Calu3 (cell line): ENCODE measurements around the gene XCR1. TPM values are rescaled to one million over a fixed set of nuclear protein-coding genes. Genes with fewer than 3 reads are reported as not detected.
"Not testable (repeated sequence)": the region's sequence is repeated elsewhere in the genome, so short reads cannot be mapped to it uniquely, and the experiment has no call there.

Source experiments
- BruUV-seq: library from RNA; stranded (reverse); fragments of 400-500 nt; replicated peaks from 2 replicates; lab custom pipeline; 2021; lab: Mats Ljungman, UMichigan
- CTCF ChIA-PET: fragments of 300-600 bp; sonication (Branson Sonifier 250); formaldehyde crosslinking; loops from one replicate; lab custom pipeline; 2022; ENCODE audit warnings: antibody characterized with exemption; lab: Charles Lee
- DNase-seq: peaks from one replicate; pipeline ENCODE4 v3.0.0; 2022
- H3K27ac Mint-ChIP-seq: one replicate; pipeline ENCODE4 v1.8.0; 2022; ENCODE audit warnings: mixed read lengths; ENCODE audit not compliant: unreplicated experiment
- H3K27me3 Mint-ChIP-seq: one replicate; pipeline ENCODE4 v1.8.0; 2022; ENCODE audit warnings: mixed read lengths; ENCODE audit not compliant: unreplicated experiment
- H3K36me3 Mint-ChIP-seq: one replicate; pipeline ENCODE4 v1.8.0; 2022; ENCODE audit warnings: mild to moderate bottlenecking, moderate library complexity, mixed read lengths; ENCODE audit not compliant: insufficient read depth, unreplicated experiment
- H3K4me1 Mint-ChIP-seq: one replicate; pipeline ENCODE4 v1.8.0; 2022; ENCODE audit warnings: mild to moderate bottlenecking, low read depth, mixed read lengths; ENCODE audit not compliant: unreplicated experiment
- H3K4me3 Mint-ChIP-seq: one replicate; pipeline ENCODE4 v1.8.0; 2022; ENCODE audit warnings: mild to moderate bottlenecking, low read depth, moderate library complexity, mixed read lengths; ENCODE audit not compliant: unreplicated experiment
- H3K9me3 Mint-ChIP-seq: one replicate; pipeline ENCODE4 v1.8.0; 2022; ENCODE audit warnings: low read depth, mixed read lengths; ENCODE audit not compliant: unreplicated experiment
- intact Hi-C: fragments of 100-400 bp; cut with micrococcal nuclease; formaldehyde crosslinking; loops from one replicate; pipeline ENCODE4 v1.10.0; 2022; ENCODE audit not compliant: unreplicated experiment
- total RNA-seq: library from RNA; stranded (reverse); gene quantifications from 2 replicates; pipeline ENCODE4 v1.2.3, GENCODE V29; 2022
- TF ChIP-seq, protein P1 (sequence below): fragments of 200-600 bp; IDR thresholded peaks from one replicate; pipeline ENCODE4 v1.8.0; 2022; ENCODE audit warnings: antibody characterized with exemption; ENCODE audit not compliant: unreplicated experiment

XCR1 gene
- total RNA-seq, 1 experiment from 2014 or later: not detected

DNA sequence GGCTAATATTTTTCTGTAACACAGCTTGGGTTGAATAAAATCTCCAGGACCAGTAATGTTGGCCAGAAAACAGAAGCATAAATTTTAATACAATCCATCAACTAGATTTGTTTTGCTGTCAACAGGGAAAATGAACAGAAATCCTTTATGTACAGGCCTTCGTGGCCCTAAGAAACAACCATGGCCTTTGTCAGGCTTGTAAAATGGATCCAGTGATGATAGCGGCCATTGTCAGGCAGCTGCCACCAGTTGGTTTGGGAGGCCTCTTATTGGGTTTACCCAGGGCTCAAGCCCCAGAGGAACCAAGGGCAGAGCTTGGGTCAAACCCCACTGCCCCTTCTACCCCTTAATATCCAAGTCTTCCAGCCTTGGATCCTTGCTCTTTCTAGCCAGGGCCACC is 26.1 kb downstream of the XCR1 start:
- H3K27ac Mint-ChIP-seq: no peak overlapping the region
- no TSS peak for BruUV-seq
- H3K36me3 Mint-ChIP-seq: no peaks in the 10 kb centered on the region
- no peak overlapping the region for H3K4me3 Mint-ChIP-seq
- TF ChIP-seq, protein P1, sequence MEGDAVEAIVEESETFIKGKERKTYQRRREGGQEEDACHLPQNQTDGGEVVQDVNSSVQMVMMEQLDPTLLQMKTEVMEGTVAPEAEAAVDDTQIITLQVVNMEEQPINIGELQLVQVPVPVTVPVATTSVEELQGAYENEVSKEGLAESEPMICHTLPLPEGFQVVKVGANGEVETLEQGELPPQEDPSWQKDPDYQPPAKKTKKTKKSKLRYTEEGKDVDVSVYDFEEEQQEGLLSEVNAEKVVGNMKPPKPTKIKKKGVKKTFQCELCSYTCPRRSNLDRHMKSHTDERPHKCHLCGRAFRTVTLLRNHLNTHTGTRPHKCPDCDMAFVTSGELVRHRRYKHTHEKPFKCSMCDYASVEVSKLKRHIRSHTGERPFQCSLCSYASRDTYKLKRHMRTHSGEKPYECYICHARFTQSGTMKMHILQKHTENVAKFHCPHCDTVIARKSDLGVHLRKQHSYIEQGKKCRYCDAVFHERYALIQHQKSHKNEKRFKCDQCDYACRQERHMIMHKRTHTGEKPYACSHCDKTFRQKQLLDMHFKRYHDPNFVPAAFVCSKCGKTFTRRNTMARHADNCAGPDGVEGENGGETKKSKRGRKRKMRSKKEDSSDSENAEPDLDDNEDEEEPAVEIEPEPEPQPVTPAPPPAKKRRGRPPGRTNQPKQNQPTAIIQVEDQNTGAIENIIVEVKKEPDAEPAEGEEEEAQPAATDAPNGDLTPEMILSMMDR: no peak
- CTCF ChIA-PET: no interaction called here
- no peaks in the 10 kb centered on the region for H3K9me3 Mint-ChIP-seq
- intact Hi-C loops: no loop called here
- peaks cover 44% of the 10 kb centered on the region for H3K27me3 Mint-ChIP-seq
- no peak for DNase-seq
- H3K4me1 Mint-ChIP-seq: no peaks in the 10 kb centered on the region

DNA sequence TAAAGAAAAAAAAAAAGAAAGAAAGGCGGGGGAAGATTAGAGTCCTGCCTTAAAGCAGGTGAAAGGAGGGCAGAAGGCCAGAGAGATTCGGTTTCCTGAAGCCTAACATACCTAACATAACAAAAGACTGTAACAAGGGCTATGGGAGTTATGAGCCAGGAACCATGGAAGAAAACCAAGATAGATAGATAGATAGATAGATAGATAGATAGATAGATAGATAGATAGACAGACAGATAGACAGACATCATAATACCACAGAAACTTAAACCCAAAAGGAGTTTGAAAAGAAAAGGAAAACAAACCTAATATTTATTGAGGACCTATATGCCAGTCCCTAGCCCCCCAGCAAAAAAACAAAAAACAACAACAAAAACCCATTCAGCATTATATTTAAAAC is 29.3 kb downstream of the XCR1 start:
- Mint-ChIP-seq H3K27me3 (peaks cover 38% of the 10 kb centered on the region), H3K27ac (no peak overlapping the region), H3K4me3 (no peak overlapping the region), H3K4me1 (no peaks in the 10 kb centered on the region), H3K36me3 (peaks cover 16% of the 10 kb centered on the region), H3K9me3 (no peaks in the 10 kb centered on the region)
- BruUV-seq: no TSS peak
- CTCF ChIA-PET: no interaction called here
- TF ChIP-seq, protein P1: no peak
- no peak for DNase-seq
- intact Hi-C loops: no loop called here

DNA sequence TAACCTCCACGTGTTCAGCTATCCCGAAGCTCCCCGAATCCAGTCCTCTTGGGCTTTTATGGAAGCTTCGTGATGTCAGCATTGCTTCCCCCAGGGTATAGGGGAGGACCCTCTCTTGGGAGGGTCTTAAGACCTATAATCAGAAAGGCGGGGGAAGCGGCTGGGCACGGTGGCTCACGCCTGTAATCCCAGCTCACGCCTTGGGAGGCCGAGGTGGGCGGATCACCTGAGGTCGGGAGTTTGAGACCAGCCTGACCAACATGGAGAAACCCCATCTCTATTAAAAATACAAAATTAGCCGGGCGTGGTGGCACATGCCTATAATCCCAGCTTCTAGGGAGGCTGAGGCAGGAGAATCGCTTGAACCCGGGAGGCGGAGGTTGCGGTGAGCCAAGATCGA is 29.8 kb downstream of the XCR1 start:
- intact Hi-C loops, BruUV-seq, H3K4me1 Mint-ChIP-seq, H3K9me3 Mint-ChIP-seq, CTCF ChIA-PET, H3K27ac Mint-ChIP-seq, H3K4me3 Mint-ChIP-seq, DNase-seq: not testable (repeated sequence)
- peaks cover 16% of the 10 kb centered on the region for H3K36me3 Mint-ChIP-seq
- H3K27me3 Mint-ChIP-seq: peaks cover 38% of the 10 kb centered on the region

DNA sequence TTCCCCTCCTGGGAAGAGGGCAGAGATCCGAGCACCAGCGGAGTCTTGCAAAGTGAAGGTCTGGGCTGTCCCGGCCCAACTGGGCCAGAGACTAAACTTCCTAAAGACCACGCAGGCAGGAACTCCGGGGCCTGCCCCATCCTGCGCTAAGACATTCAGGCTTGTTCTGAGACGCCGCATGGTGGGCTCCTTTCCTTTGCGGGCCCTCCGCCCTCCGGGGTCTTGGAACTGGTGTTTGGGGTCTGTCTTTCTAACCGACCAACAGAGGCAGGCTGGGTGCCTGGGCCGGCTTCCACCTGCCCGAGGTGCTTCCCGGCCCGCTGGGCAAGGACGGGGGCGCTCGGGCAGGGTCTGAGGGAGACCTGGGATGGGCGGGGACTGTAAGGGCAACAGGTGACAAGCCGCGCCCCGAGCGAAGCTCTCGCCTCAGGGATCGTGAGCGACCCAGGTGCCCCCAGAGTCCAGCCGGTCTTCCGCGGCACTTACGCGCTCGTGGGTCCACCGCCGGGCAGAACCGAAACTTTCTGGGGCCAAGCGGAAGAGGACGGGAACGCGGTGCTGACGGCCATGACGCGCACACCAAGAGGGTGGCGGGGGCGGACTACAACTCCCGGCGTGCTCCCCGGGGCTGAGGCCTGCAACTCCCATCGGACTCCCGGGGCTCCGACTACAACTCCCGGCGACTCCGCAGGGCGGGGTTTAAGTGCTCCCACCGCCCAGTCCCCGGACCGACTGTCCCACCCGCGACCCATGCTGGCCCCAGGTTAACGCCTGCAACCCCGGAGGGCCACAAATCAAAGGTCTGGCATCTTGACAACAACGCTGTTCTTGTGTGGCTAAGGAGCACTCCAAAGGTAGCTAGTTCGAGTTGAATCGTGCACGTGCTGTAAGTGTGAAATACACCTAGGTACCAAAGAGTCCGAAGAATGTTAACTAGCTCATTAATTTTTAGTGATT is 31.8 kb downstream of the XCR1 start, which contains the start of gene FYCO1:
FYCO1 (minus strand) TSS at position 589 of the 957 bp plus-strand sequence. CDS start 10,914 bp downstream, outside the sequence.
- TF ChIP-seq, protein P1: no peak
- DNase-seq: peak; percentile 93
- no peaks in the 10 kb centered on the region for H3K9me3 Mint-ChIP-seq
- intact Hi-C loops: no loop called here
- peaks cover 22% of the 10 kb centered on the region for H3K36me3 Mint-ChIP-seq
- no peaks in the 10 kb centered on the region for H3K4me1 Mint-ChIP-seq
- no peak within 1 kb of the TSS for H3K27ac Mint-ChIP-seq
- H3K4me3 Mint-ChIP-seq: peak within 1 kb of the TSS; percentile 80
- H3K27me3 Mint-ChIP-seq: peaks cover 37% of the 10 kb centered on the region
- CTCF ChIA-PET: interaction anchor here (1.0 to 1.5 kb wide), 4 partner anchors 9 to 220 kb away, joined by 3 read pairs; no protein-coding TSS in a partner anchor
- BruUV-seq: TSS peak; percentile 74
